GM06990 (cell line): Measurements from ENCODE around the gene BAIAP2L1.

ENCODE experiments used
- DNase-seq: peaks from one replicate; pipeline ENCODE4 v3.0.0-alpha.2; 2011; ENCODE audit not compliant: insufficient read length; ENCODE audit errors: extremely low read depth
- H3K27me3 ChIP-seq: replicated peaks from 2 replicates; pipeline ENCODE4 v1.6.0; 2011; ENCODE audit warnings: low read length; ENCODE audit not compliant: control insufficient read depth, insufficient read depth
- H3K36me3 ChIP-seq: 2 replicates; pipeline ENCODE4 v1.5.1; 2011; ENCODE audit warnings: low read length; ENCODE audit not compliant: control insufficient read depth, insufficient read depth
- H3K4me3 ChIP-seq: replicated peaks from 2 replicates; pipeline ENCODE4 v1.5.1; 2011; ENCODE audit warnings: low read depth, mild to moderate bottlenecking, control low read depth, low read length
- CTCF ChIP-seq: IDR thresholded peaks from 2 replicates; pipeline ENCODE4 v1.5.1; 2011; ENCODE audit warnings: low read length, control low read depth, mild to moderate bottlenecking, inconsistent platforms; ENCODE audit not compliant: insufficient read depth, poor library complexity, severe bottlenecking

BAIAP2L1 gene

GRCh38 chr7:98289333-98289875 lies 111.5 kb downstream of the BAIAP2L1 start:
- TF ChIP-seq CTCF: no peak
- no peak for DNase-seq
- Histone ChIP-seq H3K36me3 (peaks cover 20% of the 10 kb centered on the region), H3K27me3 (no peaks in the 10 kb centered on the region), H3K4me3 (no peak overlapping the region)

- no peaks in the 10 kb centered on the region for H3K27me3 ChIP-seq
- peak; percentile 16 for TF ChIP-seq CTCF
- H3K36me3 ChIP-seq: peaks cover 15% of the 10 kb centered on the region
- DNase-seq: no peak
- no peak overlapping the region for H3K4me3 ChIP-seq
Observed at GRCh38 chr7:98288064-98288823, 112.6 kb downstream of the BAIAP2L1 start.

GRCh38 chr7:98287486-98287959 lies 113.4 kb downstream of the BAIAP2L1 start:
- Histone ChIP-seq H3K36me3 (peaks cover 11% of the 10 kb centered on the region), H3K4me3 (no peak overlapping the region), H3K27me3 (no peaks in the 10 kb centered on the region)
- no peak for TF ChIP-seq CTCF
- no peak for DNase-seq

GRCh38 chr7:98286701-98287485 lies 114.0 kb downstream of the BAIAP2L1 start:
- TF ChIP-seq CTCF: no peak
- Histone ChIP-seq H3K4me3 (no peak overlapping the region), H3K27me3 (no peaks in the 10 kb centered on the region), H3K36me3 (peaks cover 8% of the 10 kb centered on the region)
- DNase-seq: no peak

GRCh38 chr7:98286093-98286539 lies 114.8 kb downstream of the BAIAP2L1 start:
- no peak overlapping the region for H3K4me3 ChIP-seq
- DNase-seq: no peak
- TF ChIP-seq CTCF: no peak
- no peaks in the 10 kb centered on the region for H3K27me3 ChIP-seq
- peaks cover 4% of the 10 kb centered on the region for H3K36me3 ChIP-seq
